ENCODE data around the gene MORN1. TPM values are rescaled to one million over a fixed set of nuclear protein-coding genes. Genes with fewer than 3 reads are reported as not detected.

The MORN1 gene
- total RNA-seq, 4 donors from 2014 or later, result 5.7 to 13.4 (median 8.5) TPM

DNA sequence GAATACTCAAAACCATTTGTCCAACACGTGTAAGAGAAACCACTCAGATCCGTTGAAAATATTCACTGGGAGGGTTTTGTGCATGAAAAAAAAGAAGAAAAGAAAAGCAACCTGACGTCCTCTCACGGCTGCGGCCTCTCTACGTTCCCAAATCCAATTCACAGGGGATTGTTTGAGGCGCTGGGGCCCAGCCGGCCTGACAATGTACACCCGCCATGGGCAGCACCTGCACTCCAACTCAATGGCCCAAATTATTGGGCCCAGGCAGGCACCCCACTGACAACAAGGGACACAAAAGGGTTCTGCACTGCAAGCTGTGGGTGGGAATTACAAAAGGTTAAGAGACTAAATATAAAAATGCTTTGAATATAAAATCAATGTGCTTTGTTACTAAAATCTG, 41.5 kb downstream of the MORN1 start:
- WGBS, result 92% methylated on average over 9 of the region's 9 CpGs
- Histone ChIP-seq H3K27me3 (no peaks in the 10 kb centered on the region), H3K9me3 (no peaks in the 10 kb centered on the region), H3K4me3 (no peak overlapping the region), H3K4me1 (peaks cover 13% of the 10 kb centered on the region), H3K36me3 (no peaks in the 10 kb centered on the region), H3K27ac (no peak overlapping the region)
- TF ChIP-seq, protein P1, sequence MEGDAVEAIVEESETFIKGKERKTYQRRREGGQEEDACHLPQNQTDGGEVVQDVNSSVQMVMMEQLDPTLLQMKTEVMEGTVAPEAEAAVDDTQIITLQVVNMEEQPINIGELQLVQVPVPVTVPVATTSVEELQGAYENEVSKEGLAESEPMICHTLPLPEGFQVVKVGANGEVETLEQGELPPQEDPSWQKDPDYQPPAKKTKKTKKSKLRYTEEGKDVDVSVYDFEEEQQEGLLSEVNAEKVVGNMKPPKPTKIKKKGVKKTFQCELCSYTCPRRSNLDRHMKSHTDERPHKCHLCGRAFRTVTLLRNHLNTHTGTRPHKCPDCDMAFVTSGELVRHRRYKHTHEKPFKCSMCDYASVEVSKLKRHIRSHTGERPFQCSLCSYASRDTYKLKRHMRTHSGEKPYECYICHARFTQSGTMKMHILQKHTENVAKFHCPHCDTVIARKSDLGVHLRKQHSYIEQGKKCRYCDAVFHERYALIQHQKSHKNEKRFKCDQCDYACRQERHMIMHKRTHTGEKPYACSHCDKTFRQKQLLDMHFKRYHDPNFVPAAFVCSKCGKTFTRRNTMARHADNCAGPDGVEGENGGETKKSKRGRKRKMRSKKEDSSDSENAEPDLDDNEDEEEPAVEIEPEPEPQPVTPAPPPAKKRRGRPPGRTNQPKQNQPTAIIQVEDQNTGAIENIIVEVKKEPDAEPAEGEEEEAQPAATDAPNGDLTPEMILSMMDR (IDR thresholded peaks at IDR 0.05), result no peak
- TF ChIP-seq EP300 (IDR thresholded peaks at IDR 0.05), result no peak
- TF ChIP-seq POLR2A (IDR thresholded peaks at IDR 0.05), result no peak
- TF ChIP-seq POLR2AphosphoS5 (IDR thresholded peaks at IDR 0.05), result no peak
- DNase-seq (ENCODE audit: low spot score in 2 of 2), result peak; percentile 31 to 66

DNA sequence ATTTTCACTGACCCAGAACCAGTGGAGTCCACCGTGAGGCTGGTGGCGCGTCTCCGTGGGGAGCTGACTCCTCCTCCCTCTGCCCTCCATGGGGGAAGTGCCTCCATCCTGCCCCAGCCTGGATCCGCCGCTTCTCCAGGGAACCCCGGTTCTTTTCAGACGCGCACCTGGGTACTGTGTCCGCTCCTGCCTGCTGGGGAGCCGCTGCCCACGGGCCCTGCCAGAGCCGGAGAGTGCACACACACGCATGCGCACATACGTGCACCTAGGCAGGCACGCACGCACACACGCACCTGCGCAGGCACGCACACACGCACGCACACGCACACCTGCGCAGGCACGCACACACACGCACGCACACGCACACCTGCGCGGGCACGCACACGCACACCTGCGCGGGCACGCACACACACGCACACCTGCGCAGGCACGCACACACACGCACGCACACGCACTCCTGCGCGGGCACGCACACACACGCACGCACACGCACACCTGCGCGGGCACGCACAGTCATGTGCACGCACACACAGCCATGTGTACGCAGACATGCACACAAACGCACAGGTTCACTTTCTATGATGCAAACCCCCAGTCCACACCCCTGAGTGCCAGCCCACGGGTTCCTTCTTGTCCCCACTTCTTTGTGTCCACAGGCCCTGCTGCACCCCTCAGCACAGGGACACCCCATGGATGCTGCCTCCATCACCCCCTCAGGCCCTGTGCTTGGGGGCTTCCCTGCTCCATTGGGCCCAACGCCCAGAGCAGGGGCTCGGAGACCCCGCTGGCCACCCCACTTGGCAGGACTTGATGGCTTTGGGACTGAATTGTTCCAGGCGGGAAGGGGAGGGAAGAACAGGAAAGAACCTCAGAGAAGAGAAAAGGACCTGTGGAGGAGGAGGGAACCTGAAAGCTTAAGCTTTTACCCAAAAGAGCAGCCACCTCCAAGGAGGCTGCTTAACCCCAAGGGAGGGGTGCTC, 42.7 kb downstream of the MORN1 start:
- TF ChIP-seq, protein P1 (IDR thresholded peaks at IDR 0.05), result no peak
- TF ChIP-seq POLR2A (IDR thresholded peaks at IDR 0.05) (no peak), EP300 (IDR thresholded peaks at IDR 0.05) (no peak), POLR2AphosphoS5 (IDR thresholded peaks at IDR 0.05) (no peak)
- Histone ChIP-seq H3K27me3 (no peaks in the 10 kb centered on the region), H3K27ac (no peak overlapping the region), H3K4me1 (peaks cover 20% of the 10 kb centered on the region), H3K9me3 (no peaks in the 10 kb centered on the region), H3K4me3 (no peak overlapping the region), H3K36me3 (no peaks in the 10 kb centered on the region)
- 84% methylated on average over 53 of the region's 59 CpGs for WGBS
- DNase-seq (ENCODE audit: low spot score in 2 of 2), result peak in 1 of 2 donors; percentile 57

DNA sequence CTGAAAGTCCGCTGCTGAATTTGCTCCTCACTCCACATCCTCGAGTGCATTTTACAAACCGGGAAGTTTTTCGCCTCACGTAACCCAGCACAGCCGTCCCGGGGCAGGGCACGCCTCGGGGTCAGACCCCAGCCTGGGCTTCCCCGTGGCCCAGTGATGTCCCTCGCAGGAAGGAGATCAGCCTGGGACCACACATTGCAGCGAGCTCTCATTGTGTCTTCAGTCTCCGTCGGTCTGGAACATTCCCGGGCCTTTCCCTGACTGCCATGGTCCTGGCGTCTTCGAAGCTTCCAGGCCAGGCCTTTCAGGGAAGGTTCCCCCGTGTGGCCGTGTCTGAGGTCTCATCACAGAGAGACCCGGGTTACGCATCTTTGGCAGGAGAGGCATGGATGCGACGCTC, 43.5 kb downstream of the MORN1 start:
- peak; percentile 32 to 34 for DNase-seq (ENCODE audit: low spot score in 2 of 2)

DNA sequence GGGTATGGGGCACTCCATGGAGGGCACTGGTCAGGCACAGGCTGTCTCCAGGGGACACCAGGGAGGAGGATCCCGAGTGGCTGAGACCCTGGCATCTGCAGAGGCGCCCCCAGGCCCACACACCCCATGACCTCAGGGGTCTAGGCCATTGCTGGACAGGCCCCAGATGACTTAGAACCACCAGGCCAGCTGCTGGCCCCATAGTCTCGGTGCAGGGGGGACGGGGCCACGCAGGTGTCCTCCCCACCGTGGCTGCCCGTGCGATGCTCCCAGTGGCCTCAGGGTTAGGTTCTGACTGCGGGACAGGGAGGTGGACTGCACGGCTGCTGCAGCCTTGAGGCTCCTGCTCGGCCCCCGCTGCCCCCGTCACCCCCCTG, 44.0 kb downstream of the MORN1 start:
- WGBS, result 91% methylated on average over 9 of the region's 13 CpGs
- peak; percentile 40 to 58 for DNase-seq (ENCODE audit: low spot score in 2 of 2)
- H3K36me3 ChIP-seq, result no peaks in the 10 kb centered on the region
- no peak for TF ChIP-seq POLR2AphosphoS5 (IDR thresholded peaks at IDR 0.05)
- TF ChIP-seq, protein P1 (IDR thresholded peaks at IDR 0.05), result no peak
- no peak for TF ChIP-seq POLR2A (IDR thresholded peaks at IDR 0.05)
- TF ChIP-seq EP300 (IDR thresholded peaks at IDR 0.05), result no peak
- peaks cover 10% of the 10 kb centered on the region for H3K4me1 ChIP-seq
- H3K9me3 ChIP-seq, result no peaks in the 10 kb centered on the region
- H3K27me3 ChIP-seq, result no peaks in the 10 kb centered on the region
- no peak overlapping the region for H3K4me3 ChIP-seq
- H3K27ac ChIP-seq, result no peak overlapping the region

More for the DNA sequence above, 43.5 kb downstream of the MORN1 start:
- Histone ChIP-seq H3K4me1 (peaks cover 15% of the 10 kb centered on the region), H3K27me3 (no peaks in the 10 kb centered on the region), H3K36me3 (no peaks in the 10 kb centered on the region), H3K27ac (no peak overlapping the region), H3K4me3 (no peak overlapping the region), H3K9me3 (no peaks in the 10 kb centered on the region)
- 91% methylated on average over 23 of the region's 23 CpGs for WGBS
- TF ChIP-seq, protein P1 (IDR thresholded peaks at IDR 0.05), result no peak
- TF ChIP-seq EP300 (IDR thresholded peaks at IDR 0.05) (no peak), POLR2A (IDR thresholded peaks at IDR 0.05) (no peak), POLR2AphosphoS5 (IDR thresholded peaks at IDR 0.05) (no peak)

DNA sequence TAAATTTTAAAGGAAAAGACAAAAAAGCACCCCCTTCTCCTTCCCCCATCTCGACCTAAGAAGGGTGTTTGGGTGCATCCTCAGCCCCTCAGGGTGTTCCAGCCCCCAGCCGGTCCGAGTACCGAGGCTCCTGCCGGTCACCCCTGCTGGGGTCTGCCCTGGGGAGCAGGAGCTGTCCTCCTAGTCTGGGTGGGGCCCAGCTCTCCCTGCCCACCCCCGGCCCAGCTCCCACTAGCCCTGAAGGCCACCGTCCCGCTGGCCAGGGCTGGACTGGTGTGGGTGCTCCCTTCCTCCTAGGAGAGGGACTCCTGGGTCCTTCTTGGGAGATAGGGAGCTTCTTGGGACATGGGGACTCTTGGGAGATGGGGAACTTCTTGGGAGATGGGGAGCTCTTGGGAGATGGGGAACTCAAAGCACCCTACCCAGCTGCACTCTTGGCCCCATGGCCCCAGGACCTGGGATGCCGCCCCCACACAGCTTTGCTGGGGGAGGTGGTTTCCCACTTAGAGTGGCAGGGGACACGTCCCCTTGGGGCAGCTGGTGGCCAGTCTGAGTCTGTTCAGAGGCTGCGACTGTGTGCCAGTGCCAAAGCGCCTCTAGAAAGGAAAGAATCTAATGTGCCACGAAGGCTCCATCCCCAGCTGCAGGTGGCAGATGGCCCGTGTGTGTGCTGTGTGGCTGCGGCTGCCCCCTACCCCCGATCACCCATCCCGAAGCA, 44.5 kb downstream of the MORN1 start:
- H3K27me3 ChIP-seq, result no peaks in the 10 kb centered on the region
- DNase-seq (ENCODE audit: low spot score in 2 of 2), result peak; percentile 43 to 44
- peaks cover 9% of the 10 kb centered on the region for H3K4me1 ChIP-seq
- H3K36me3 ChIP-seq, result no peaks in the 10 kb centered on the region
- 85% methylated on average over 12 of the region's 17 CpGs for WGBS
- H3K27ac ChIP-seq, result no peak overlapping the region
- TF ChIP-seq POLR2A (IDR thresholded peaks at IDR 0.05), result no peak
- no peak for TF ChIP-seq POLR2AphosphoS5 (IDR thresholded peaks at IDR 0.05)
- TF ChIP-seq, protein P1 (IDR thresholded peaks at IDR 0.05), result no peak
- no peak for TF ChIP-seq EP300 (IDR thresholded peaks at IDR 0.05)
- H3K4me3 ChIP-seq, result no peak overlapping the region
- no peaks in the 10 kb centered on the region for H3K9me3 ChIP-seq
